GM19467 (cell line): ENCODE data around the gene BUD31.
"Not testable (repeated sequence)": the region's sequence is repeated elsewhere in the genome, so short reads cannot be mapped to it uniquely, and the experiment has no call there.

Experiments
- ATAC-seq: cut with Tn5 transposase; IDR thresholded peaks from one replicate; pipeline ENCODE4 v1.9.1; 2021; ENCODE audit warnings: mild to moderate bottlenecking, moderate library complexity; ENCODE audit not compliant: unreplicated experiment

The BUD31 gene

DNA sequence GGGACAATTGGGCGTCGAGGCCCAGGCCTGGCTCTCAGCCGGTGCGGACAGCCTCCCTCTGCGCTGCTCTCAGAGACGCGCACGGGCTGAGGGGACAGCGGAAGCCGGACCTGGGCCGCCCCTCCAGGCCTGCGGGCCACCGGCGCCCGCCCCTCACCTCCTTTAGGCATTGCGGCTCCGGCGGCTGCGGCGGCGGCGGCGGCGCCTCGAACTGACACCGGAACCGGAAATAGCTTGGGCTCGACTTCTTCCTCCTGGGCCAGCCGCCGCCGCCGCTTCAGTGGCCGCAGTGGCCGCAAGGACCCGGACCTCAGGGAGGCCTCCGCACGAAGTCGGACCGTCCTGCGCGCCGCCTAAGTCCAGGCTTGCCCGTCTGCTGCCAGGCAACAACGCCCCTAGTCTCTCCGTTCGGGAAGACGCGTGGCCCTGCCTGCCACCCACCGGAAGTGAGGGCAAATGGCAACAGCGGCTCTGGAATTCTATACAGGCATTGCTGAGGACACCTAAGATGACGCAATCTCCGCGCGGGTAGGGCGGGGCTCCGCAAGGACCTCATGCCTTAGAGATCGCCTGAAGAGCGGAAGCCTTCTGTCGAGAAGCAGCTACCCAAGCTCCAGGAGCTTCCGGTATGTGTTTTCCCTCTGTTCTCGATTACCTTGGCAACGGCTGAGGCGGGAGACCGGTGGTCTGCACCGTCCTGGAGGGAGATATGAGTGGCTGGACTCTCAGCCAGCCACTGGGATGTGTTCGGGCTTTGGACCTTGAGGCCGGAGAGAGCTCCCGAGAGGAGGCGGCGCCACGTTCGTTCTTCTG lies at the start of gene BUD31, which contains the start of gene PDAP1:
Gene BUD31 (plus strand): TSS at position 591 of the 813 bp plus-strand sequence. CDS start 2,124 bp downstream, outside the sequence.
Gene PDAP1 (minus strand): TSS at position 219 of the 813 bp plus-strand sequence. CDS start 49 bp downstream, at position 170.
- peak; percentile 64 for ATAC-seq

DNA sequence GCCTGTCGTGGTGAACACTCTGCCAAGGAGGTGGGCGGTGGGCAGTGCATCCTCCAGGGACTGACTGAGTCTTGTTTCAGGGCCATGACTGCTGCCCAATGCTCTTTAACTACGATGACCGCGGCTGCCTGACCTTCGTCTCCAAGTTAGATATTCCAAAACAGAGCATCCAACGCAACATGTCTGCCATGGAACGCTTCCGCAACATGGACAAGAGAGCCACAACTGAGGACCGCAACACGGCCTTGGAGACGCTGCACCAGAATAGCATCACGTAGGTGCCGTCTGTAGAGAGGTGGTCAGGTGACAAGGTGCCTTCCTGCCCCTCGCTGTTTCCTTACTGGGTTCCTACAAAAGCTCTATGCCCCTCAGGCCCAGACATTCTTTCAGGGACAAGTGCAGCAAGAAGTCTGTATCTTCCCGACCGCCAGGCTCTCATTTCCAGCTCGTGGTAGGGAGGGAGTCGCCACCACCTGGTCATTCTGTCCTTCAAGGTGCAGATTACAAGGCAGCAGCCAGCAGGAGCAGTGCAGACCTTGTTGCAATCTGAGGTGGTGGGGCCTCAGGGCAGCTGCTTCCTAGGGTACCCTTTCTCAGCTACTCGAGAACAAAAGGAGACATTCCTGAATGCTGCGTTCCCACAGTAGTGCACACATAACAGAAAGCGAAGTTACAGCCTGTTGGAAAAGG lies 49.2 kb upstream of the BUD31 start:
- ATAC-seq = no peak

DNA sequence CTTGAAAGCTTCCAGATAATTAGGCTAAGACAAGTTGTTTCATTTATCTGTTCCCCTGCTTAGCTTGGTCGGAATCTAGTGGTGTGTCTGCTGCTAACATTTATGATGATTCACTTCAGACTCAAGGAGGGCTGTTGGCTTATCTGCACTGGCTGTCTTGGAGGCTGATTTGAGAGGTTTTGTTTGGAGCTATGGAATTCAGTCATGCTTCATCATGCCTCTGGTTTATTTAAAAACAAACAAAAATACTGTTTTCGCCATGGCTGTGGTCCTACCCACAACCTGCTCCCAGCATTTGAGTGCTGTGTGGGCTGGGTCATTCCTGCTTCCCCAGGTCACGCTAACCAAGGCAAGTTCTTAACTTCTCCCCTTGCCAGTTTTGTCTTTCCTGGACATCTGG lies 46.0 kb upstream of the BUD31 start:
- ATAC-seq = no peak

DNA sequence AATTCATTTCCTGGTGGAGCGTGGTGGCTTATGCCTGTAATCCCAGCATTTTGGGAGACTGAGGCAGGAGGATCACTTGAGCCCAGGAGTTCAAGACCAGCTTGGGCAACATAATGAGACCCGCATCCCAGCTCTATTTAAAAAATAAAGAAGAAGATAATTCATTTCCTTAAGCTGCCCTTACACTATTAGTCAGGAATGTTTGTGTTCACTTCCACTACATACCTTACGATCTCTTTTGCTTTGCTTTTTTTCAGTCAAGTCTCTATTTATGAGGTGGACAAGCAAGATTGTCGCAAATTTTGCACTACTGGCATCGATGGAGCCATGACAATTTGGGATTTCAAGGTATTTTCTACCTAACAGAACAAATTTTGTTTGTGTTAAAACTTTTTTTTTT lies 45.5 kb upstream of the BUD31 start:
- ATAC-seq = no peak

DNA sequence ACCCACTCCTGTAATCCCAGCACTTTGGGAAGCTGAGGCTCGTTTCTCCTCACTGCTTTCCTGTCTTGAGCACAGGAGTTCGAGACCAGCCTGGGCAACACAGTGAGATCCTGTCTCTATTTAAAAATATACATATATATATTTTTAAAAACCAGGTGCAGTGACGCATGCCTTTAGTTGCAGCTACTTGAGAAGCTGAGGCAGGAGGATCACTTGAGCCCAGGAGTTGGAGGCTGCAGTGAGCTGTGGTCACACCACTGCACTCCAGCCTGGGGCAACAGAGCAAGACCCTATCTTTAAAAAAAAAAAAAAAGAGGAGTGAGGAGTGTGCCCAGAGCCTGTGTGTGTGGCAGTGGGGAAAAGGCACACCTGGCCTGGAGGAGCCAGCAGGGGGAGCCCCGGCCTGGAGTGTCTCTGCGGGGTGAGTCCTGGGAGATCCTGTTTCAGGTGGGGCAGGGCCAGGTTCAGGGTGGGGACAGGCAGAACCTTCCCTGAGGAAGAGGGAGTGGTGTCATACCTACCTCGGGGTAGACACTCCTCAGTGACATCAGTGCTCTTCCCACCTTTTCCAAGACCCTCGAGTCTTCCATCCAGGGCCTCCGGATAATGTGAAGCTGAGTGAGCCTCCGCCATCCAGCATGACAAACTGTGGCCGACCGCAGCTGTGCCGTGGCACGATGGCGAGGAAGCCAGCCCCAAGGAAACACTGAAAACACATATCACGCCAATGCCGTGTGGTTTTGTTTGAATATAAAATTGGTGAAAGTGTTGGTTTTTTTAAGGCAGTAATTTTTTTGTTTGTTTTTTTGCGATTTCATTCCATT lies 43.2 kb upstream of the BUD31 start:
- ATAC-seq = peak; percentile 52

DNA sequence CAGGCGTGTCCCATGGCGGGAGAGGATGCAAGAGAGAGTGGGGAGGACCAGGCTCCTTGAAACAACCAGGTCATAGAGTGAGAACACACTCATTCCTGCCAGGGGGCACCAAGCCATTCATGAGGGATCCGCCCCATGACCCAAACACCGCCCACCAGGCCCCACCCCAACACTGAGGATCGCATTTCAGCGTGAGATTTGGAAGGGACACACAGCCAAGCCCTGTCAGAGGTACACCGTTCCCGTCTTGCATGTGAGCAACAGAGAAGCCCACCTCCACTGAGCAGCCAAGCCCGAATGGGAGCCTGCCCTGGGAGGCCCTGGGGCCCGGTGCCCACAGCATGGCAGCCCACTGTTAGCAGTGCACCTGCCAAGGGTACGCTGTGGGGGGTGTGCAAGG lies 42.1 kb upstream of the BUD31 start:
- ATAC-seq = no peak

DNA sequence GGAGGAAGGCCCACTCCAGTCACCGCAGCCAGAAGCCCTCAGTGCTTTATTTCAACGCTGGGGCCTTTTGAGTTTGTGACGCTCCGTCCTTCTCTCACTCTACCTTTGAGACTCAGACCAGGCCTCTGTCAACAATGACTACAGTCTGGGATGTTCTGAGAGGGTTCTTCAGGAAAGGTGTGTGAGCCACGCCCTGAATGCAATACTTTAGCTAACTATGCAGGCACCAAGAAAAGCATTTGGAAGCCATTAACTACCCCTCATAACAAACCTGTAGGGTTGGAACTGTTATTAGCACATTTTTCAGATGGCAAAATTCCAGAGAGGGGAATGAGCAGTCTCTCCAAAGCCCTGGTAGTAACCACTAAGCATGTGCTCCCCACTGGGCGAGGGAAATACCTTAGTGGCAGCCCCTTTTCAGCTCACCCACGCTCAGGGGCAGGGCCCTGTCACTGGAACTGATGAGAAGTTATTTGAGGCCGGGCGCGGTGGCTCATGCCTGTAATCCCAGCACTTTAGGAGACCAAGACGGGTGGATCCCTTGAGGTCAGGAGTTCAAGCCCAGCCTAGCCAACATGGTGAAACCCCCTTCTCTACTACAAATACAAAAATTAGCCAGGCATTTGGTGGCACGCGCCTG lies 39.9 kb upstream of the BUD31 start:
- no peak for ATAC-seq

DNA sequence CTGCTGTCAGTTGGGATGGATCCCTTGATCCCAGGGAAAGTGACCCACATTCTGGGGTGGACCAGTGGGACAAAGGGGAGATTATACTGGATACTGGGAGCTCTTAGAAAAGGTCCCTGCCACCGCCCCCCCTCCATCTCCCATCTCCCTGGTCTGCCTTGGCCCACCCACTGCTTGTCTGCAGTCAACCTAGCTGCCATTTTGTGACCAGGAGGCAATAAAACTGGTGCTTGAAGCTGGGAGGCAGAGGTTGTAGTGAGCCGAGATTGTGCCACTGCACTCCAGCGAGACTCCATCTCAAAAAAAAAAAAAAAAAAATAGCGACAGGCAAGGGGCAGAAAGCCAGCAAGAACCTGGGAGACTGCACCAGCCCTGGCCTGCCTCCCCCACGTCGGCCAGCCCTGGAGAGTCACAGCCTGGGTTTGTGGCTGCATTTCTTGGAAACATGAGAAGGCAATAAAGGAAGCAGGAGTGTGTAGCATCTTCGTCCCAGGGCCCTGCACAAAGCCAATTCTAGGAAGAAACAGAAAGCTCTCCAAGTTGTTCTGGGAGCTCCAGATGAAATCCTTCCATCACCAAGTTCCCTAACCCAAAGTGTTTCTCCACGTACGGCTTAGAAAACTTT lies 38.9 kb upstream of the BUD31 start:
- ATAC-seq = no peak

DNA sequence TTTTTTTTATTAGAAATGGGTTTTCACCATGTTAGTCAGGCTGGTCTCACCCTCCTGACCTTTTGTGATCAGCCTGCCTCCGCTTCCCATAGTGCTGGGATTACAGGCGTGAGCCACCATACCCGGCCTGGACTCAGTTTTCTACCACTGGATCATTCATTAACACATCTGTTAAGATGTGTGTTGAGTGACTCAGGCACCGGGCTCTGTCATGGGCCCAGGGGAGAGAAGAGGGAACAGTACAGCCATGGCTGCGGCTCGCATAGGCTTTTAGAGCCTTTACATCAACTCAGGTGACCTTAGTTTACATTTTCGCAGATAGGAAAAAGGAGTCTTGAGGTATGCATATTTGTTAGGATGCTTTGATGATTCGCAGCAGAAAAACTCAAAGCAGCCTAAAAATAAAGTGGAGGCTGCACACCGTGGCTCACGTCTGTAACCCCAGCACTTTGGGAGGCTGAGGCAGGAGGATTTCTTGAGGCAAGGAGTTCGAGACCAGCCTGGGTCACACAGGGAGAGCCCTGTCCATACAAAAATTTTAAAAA lies 37.3 kb upstream of the BUD31 start:
- no peak for ATAC-seq

DNA sequence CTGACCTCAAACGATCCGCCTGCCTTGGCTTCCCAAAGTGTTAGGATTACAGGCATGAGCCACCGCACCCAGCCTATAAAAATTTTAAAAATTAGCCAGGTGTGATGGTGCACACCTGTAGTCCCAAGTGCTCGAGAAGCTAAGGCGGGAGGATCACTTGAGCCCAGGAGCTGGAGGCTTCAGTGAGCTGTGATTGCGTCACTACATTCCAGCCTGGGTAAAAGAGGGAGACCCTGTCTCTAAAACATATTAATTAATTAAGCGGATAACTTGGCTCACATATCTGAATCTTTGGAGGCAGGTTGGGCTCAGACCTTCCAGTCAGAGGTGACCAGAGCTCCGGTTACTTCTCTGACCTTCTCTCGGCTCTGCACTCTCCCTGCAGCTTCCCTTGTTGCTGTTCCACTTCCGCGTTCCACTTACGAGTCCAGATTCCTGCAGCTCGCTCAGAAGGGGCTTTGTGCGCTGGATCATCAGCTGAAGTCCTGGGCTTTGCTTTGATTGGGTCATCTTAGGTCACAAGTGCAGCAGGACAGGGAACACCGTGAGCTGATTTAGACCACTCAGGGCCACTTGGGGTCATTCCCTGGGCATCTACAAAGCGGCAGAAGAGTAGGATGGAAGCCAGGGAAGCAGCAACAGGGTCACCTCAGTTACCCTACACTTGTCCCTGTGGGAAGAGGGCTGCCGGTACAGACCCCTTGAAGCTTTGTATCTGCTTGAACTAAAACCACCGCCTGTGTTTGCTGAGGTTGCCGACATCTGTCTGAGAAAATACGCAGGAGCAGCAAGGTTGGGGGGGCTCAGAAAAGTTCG lies 36.3 kb upstream of the BUD31 start:
- ATAC-seq = no peak

DNA sequence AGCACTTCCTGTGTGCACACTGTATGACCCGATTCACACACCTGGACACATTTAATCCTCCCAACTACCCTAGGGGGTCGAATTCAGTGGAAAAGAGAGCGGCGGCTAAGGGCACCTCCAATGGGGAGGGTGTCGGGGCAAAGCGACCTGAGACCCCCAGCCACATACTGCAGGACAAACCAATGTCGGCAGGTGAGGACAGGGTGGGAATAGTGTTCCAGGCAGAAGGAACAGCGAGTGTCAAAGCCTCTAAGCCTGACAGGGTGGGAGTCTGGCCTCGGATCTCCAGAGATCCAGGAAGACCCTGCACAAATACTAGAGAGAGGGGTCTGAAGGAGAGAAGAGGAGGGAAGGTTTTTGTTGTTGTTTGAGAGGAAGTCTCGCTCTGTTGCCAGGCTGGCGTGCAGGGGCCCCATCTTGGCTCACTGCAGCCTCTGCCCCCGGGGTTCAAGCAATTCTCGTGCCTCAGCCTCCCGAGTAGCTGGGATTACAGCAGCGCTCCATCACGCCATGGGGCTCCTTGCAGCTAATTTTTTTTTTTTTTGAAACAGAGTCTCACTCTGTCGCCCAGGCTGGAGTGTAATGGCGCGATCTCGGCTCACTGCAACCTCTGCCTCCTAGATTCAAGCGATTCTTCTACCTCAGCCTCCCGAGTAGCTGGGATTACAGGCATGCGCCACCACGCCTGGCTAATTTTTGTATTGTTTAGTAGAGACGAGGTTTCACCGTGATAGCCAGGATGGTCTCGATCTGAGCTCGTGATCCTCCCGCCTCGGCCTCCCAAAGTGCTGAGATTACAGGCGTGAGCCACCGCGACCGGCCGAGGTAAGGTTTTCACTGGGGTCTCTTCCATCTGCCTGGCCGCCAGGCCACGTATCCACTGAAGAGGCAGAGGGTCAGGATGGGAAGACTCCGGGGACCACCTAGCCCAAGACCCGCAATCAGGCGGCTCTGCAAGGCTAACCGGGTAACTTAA lies 35.4 kb upstream of the BUD31 start:
- no peak for ATAC-seq

DNA sequence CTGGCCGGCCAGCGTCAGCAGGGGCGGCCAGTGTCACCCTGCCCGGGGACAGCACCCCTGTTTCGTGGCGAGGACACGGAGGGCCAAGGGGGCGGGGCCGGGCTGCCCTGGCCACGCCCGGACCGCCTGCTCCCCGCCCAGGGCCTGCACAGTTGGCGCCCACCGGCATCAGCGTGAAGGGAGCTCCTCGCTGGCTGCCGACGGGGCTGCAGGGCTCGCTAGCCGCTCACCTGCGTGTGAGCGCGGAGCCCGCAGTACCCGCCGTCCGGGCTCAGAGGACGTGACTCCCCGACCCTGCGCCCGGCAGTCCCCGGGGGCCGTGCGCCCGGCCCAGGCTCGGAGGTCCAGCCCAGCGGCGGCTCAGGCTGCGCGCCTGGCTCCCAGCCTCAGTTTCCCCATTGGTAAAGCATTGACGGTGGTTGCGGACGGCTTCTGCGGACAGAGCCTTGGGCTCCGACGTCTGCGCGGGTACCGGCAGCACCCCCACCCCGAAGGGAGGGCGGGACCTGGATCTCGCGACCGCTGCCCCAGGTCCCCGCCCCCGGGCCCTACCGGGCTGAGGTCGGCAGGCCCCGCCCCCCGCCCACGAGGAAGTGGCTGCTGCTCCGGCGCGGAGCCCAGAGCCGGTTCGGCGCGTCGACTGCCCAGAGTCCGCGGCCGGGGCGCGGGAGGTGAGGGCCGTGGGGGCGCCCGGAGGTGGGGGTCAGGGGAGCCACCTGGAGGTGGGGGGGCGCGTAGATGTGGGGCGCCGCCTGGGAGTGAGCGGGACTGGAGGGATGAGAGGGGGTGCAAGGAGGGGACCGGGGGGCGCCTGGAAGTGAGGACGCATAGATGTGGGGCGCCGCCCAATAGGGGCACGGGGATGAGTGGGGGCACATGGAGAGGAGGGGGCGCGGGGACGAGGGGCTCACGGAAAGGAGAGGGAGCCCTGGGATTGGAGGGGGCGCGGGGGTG lies 34.4 kb upstream of the BUD31 start, which contains the start of gene ARPC1B:
Gene ARPC1B (plus strand): TSS at position 620 of the 954 bp plus-strand sequence. CDS start 10,985 bp downstream, outside the sequence.
- ATAC-seq = peak; percentile 42

DNA sequence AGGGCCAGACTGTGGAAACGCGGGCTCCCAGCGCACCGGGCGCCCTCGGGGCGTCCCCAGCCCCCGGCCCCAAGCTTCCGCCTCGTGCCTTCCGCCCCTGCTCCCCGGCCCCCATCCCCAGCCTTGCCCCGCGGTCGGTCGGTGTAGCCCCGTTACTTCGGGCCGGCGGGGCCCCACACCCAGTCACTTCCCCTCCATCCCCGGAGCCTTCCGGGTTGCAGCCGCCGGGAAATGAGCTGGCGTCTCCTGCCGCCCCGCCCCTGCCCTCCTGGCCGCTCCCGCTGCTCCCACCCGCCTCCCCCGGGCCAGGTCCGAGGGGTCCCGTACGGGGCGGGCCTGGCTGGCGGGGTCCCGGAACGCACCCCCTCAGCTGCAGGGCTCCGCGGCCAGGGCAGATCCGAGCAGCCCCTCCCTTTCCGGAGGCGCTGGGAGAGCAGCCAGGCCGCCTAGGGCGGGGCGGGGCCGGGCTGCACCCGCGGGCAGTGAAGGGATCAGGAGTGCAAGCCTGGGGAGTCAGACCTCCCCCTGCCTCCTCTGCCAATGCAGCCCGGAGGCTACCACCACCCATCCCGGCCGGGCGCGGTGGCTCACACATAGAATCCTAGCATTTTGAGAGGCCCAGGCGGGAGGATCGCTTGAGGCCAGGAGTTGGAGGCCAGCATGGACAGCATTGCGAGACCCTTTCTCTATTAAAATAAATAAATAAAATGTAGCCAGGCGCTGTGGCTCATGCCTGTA lies 33.5 kb upstream of the BUD31 start:
- peak; percentile 31 for ATAC-seq

DNA sequence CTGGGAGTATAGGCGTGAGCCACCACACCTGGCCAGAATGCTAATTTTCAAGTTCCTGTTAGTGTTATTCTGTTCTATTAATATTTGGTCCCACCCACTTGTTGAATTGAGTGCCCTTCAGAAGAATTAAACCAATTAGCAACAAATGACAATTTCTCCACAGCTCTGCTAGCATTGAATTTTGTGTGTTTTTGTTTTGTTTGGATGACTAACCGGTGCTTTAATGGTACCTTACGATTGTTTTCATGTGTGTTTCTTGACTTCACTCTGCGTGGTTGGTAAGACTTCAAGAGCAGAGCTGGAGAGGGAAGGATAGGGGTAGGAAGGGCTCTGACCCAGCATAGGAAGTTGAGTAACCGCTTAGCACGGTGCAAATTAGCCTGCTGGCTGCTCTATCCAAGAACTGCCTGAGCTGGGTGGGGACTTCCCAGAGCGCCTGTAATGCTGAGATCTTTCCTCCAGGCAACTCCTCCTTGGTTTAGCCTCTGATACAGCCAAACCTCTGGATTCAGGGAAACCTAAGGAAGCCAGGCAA lies 29.7 kb upstream of the BUD31 start:
- ATAC-seq = no peak

DNA sequence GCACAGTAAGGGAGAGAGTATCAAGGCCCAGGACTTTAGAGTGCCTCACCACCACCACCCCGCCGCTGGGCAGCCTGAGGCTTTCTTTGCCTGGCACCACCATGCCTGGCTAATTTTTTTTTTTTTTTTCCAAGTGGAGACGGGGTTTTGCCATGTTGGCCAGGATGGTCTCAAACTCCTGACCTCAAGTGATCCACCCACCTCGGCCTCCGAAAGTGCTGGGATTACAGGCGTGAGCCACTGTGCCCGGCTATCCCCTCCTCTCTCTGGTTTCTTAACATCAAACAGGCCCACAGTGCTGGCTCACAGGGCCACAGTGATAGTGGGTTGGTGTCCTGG lies 29.1 kb upstream of the BUD31 start:
- ATAC-seq = not testable (repeated sequence)
